PC-3 (cell line): Measurements from ENCODE around the gene CRISP1. TPM values are rescaled to one million over a fixed set of nuclear protein-coding genes. Genes with fewer than 3 reads are reported as not detected.
A peak's percentile ranks its signal among the peaks of the same experiment; 100 is the strongest.

Source experiments
- ATAC-seq: fragments of 200-7000 bp; cut with Tn5 transposase; 2 replicates; pipeline ENCODE4 v1.9.1; 2020; ENCODE audit warnings: mild to moderate bottlenecking, moderate library complexity
- BruUV-seq: library from RNA; stranded (reverse); fragments of 400-500 nt; replicated peaks from 2 replicates; lab custom pipeline; 2021; lab: Mats Ljungman, UMichigan
- CTCF ChIA-PET: fragments of 300-600 bp; sonication (Branson Sonifier 250); formaldehyde crosslinking; loops from one replicate; lab custom pipeline; 2022; ENCODE audit warnings: antibody characterized with exemption; lab: Charles Lee
- POLR2A ChIA-PET: fragments of 300-600 bp; sonication (Branson Sonifier 250); formaldehyde crosslinking; loops from one replicate; lab custom pipeline; 2022; ENCODE audit warnings: antibody characterized with exemption; ENCODE audit not compliant: unreplicated experiment; lab: Charles Lee
- DNase-seq: peaks from one replicate; pipeline ENCODE4 v3.0.0-alpha.2; 2015
- H2AFZ ChIP-seq: fragments of 300-600 bp; sonication (generic); 2 replicates; pipeline ENCODE4 v1.6.0; 2016; ENCODE audit warnings: antibody characterized with exemption, low read length
- H3F3A ChIP-seq: fragments of 300-600 bp; sonication (generic); one replicate; pipeline ENCODE4 v1.6.0; 2017; ENCODE audit warnings: antibody characterized with exemption, low read length, control low read depth, mild to moderate bottlenecking; ENCODE audit not compliant: unreplicated experiment
- H3K27ac ChIP-seq: fragments of 300-600 bp; sonication (generic); 2 replicates; pipeline ENCODE4 v1.5.1; 2016; ENCODE audit warnings: mild to moderate bottlenecking, low read length
- H3K27me3 ChIP-seq: fragments of 300-600 bp; sonication (generic); 2 replicates; pipeline ENCODE4 v1.6.1; 2016; ENCODE audit warnings: low read length, mixed read lengths
- H3K36me3 ChIP-seq: fragments of 300-600 bp; sonication (generic); 2 replicates; pipeline ENCODE4 v1.6.1; 2016; ENCODE audit warnings: low read depth, mixed run types, low read length, mixed read lengths
- H3K4me1 ChIP-seq: fragments of 300-600 bp; sonication (generic); 2 replicates; pipeline ENCODE4 v1.5.1; 2016; ENCODE audit warnings: low read length; ENCODE audit not compliant: insufficient read depth
- H3K4me2 ChIP-seq: fragments of 300-600 bp; sonication (generic); 2 replicates; pipeline ENCODE4 v1.6.0; 2016; ENCODE audit warnings: low read length
- H3K4me3 ChIP-seq: fragments of 300-600 bp; sonication (generic); 2 replicates; pipeline ENCODE4 v1.5.1; 2016; ENCODE audit warnings: mild to moderate bottlenecking, low read length, mixed read lengths
- H3K79me2 ChIP-seq: fragments of 300-600 bp; sonication (generic); 2 replicates; pipeline ENCODE4 v1.6.1; 2017; ENCODE audit warnings: low read length, mixed read lengths
- H3K9ac ChIP-seq: fragments of 300-600 bp; sonication (generic); 2 replicates; pipeline ENCODE4 v1.6.0; 2016; ENCODE audit warnings: mild to moderate bottlenecking, low read length
- H3K9me2 ChIP-seq: fragments of 300-600 bp; sonication (generic); replicated peaks from 2 replicates; pipeline ENCODE4 v1.6.1; 2016; ENCODE audit warnings: mixed run types, low read length, mixed read lengths
- H3K9me3 ChIP-seq: fragments of 300-600 bp; sonication (generic); 2 replicates; pipeline ENCODE4 v1.6.1; 2016; ENCODE audit warnings: low read length, mixed read lengths
- H4K20me1 ChIP-seq: fragments of 300-600 bp; sonication (generic); 2 replicates; pipeline ENCODE4 v1.6.1; 2016; ENCODE audit warnings: low read length, mixed read lengths
- CTCF ChIP-seq: fragments of 300-600 bp; sonication (generic); conservative IDR thresholded peaks from 2 replicates; pipeline ENCODE4 v1.5.1; 2017; ENCODE audit warnings: antibody characterized with exemption, low read depth, mild to moderate bottlenecking, low read length
- EZH2 ChIP-seq: fragments of 300-600 bp; sonication (generic); IDR thresholded peaks from one replicate; pipeline ENCODE4 v1.6.1; 2017; ENCODE audit warnings: antibody characterized with exemption, mild to moderate bottlenecking, low read length; ENCODE audit not compliant: unreplicated experiment
- EZH2phosphoT487 ChIP-seq: fragments of 300-600 bp; sonication (generic); IDR thresholded peaks from 2 replicates; pipeline ENCODE4 v1.6.1; 2018; ENCODE audit warnings: mild to moderate bottlenecking, antibody characterized with exemption, low read length, borderline replicate concordance
- intact Hi-C: fragments of 100-400 bp; cut with micrococcal nuclease; formaldehyde crosslinking; loops from 2 replicates; pipeline ENCODE4 v1.9.0; 2023
- total RNA-seq: library from RNA; depleted of rRNA; stranded (reverse); fragments of >200 nt; gene quantifications from 2 replicates; pipeline ENCODE4 v1.2.3, GENCODE V29; 2014

CRISP1 gene
- total RNA-seq, 1 experiment from 2014 or later: not detected

- Histone ChIP-seq H3K79me2 (no peaks in the 10 kb centered on the region), H3K9me3 (no peaks in the 10 kb centered on the region), H3K27ac (no peak overlapping the region), H4K20me1 (no peaks in the 10 kb centered on the region), H3K9ac (no peak overlapping the region), H3K36me3 (no peaks in the 10 kb centered on the region), H3K9me2 (no peaks in the 10 kb centered on the region), H3K4me2 (no peak overlapping the region), H2AFZ (no peak overlapping the region), H3K4me1 (no peaks in the 10 kb centered on the region), H3F3A (no peaks in the 10 kb centered on the region), H3K27me3 (no peaks in the 10 kb centered on the region), H3K4me3 (no peak overlapping the region)
- ATAC-seq (no peak), DNase-seq (no peak)
- POLR2A ChIA-PET: no interaction called here
- no peak for TF ChIP-seq CTCF
- no peak for TF ChIP-seq EZH2
- TF ChIP-seq EZH2phosphoT487: no peak
- no TSS peak for BruUV-seq
- intact Hi-C loops: no loop called here
- CTCF ChIA-PET: no interaction called here
Observed at GRCh38 chr6:49835140-49835539, 31.2 kb downstream of the CRISP1 start.

GRCh38 chr6:49833386-49833785 lies 32.9 kb downstream of the CRISP1 start:
- TF ChIP-seq CTCF (no peak), EZH2 (no peak), EZH2phosphoT487 (no peak)
- Histone ChIP-seq H4K20me1 (no peaks in the 10 kb centered on the region), H3K36me3 (no peaks in the 10 kb centered on the region), H3F3A (no peaks in the 10 kb centered on the region), H3K27ac (no peak overlapping the region), H3K4me1 (no peaks in the 10 kb centered on the region), H3K9ac (no peak overlapping the region), H3K4me2 (no peak overlapping the region), H3K27me3 (0 out of 2 replicates have a peak, but pooled peaks cover 4% of the 10 kb centered on the region), H3K79me2 (no peaks in the 10 kb centered on the region), H3K9me3 (no peaks in the 10 kb centered on the region), H2AFZ (no peak overlapping the region), H3K9me2 (no peaks in the 10 kb centered on the region), H3K4me3 (no peak overlapping the region)
- ATAC-seq (no peak), DNase-seq (no peak)
- intact Hi-C loops: no loop called here
- BruUV-seq: no TSS peak
- CTCF ChIA-PET: no interaction called here
- POLR2A ChIA-PET: no interaction called here

- no peaks in the 10 kb centered on the region for H3F3A ChIP-seq
- no peak for DNase-seq
- CTCF ChIA-PET: no interaction called here
Observed at GRCh38 chr6:49826743-49827406, 39.5 kb downstream of the CRISP1 start.

More at GRCh38 chr6:49826743-49827406, 39.5 kb downstream of the CRISP1 start:
- H3K79me2 ChIP-seq: no peaks in the 10 kb centered on the region
- H3K9me3 ChIP-seq: no peaks in the 10 kb centered on the region
- intact Hi-C loops: no loop called here
- H3K4me3 ChIP-seq: peak overlapping the region; percentile 46; the same call in 1 of the 2 replicates
- H3K27me3 ChIP-seq: 0 out of 2 replicates have a peak, but pooled peaks cover 4% of the 10 kb centered on the region
- POLR2A ChIA-PET: no interaction called here
- no peaks in the 10 kb centered on the region for H3K9me2 ChIP-seq
- H3K27ac ChIP-seq: no peak overlapping the region
- H3K9ac ChIP-seq: no peak overlapping the region
- TF ChIP-seq CTCF: no peak
- no peak for TF ChIP-seq EZH2
- no peak for TF ChIP-seq EZH2phosphoT487
- peak overlapping the region; percentile 68 for H3K4me2 ChIP-seq
- BruUV-seq: no TSS peak
- H3K36me3 ChIP-seq: no peaks in the 10 kb centered on the region
- no peaks in the 10 kb centered on the region for H4K20me1 ChIP-seq
- peak overlapping the region; percentile 67 for H2AFZ ChIP-seq
- ATAC-seq: no peak; the same call in 1 of the 2 replicates
- H3K4me1 ChIP-seq: peaks cover 5% of the 10 kb centered on the region; the same call in 1 of the 2 replicates
